Panc1 (cell line): ENCODE data around the gene KCNK2. TPM values are rescaled to one million over a fixed set of nuclear protein-coding genes. Genes with fewer than 3 reads are reported as not detected.

Experiments
- ATAC-seq: fragments of 200-7000 bp; cut with Tn5 transposase; 2 replicates; pipeline ENCODE4 v1.9.1; 2020; ENCODE audit warnings: mild to moderate bottlenecking, moderate library complexity
- Bru-seq: library from RNA; stranded (reverse); fragments of 400-500 nt; gene quantifications from one replicate; lab custom pipeline; 2021; lab: Mats Ljungman, UMichigan
- BruChase-seq, 2 experiments: library from RNA; stranded (reverse); fragments of 400-500 nt; gene quantifications; one replicate each; lab custom pipeline; 2021; lab: Mats Ljungman, UMichigan
- BruUV-seq: library from RNA; stranded (reverse); fragments of 400-500 nt; replicated peaks from 2 replicates; lab custom pipeline; 2021; lab: Mats Ljungman, UMichigan
- CTCF ChIA-PET: fragments of 300-600 bp; sonication (Branson Sonifier 250); formaldehyde crosslinking; loops from one replicate; lab custom pipeline; 2022; ENCODE audit warnings: antibody characterized with exemption; lab: Charles Lee
- POLR2A ChIA-PET: fragments of 300-600 bp; sonication (Branson Sonifier 250); formaldehyde crosslinking; loops from one replicate; lab custom pipeline; 2022; ENCODE audit warnings: antibody characterized with exemption; lab: Charles Lee
- DNase-seq: peaks from one replicate; pipeline ENCODE4 v3.0.0-alpha.2; 2010; ENCODE audit warnings: low read depth, low spot score
- H3K27ac ChIP-seq: 2 replicates; pipeline ENCODE4 v1.5.1; 2011; ENCODE audit warnings: mild to moderate bottlenecking, low read length, inconsistent platforms
- H3K27me3 ChIP-seq: fragments of 200-500 bp; sonication (Bioruptor generic); 2 replicates; pipeline ENCODE4 v1.6.0; 2014; ENCODE audit warnings: low read length, inconsistent platforms; ENCODE audit not compliant: control insufficient read depth, insufficient read depth
- H3K36me3 ChIP-seq: fragments of 200-500 bp; sonication (Bioruptor generic); 2 replicates; pipeline ENCODE4 v1.5.1; 2014; ENCODE audit warnings: inconsistent platforms, mild to moderate bottlenecking, low read length, moderate library complexity; ENCODE audit not compliant: control insufficient read depth, insufficient read depth
- H3K4me1 ChIP-seq: 2 replicates; pipeline ENCODE4 v1.5.1; 2011; ENCODE audit warnings: inconsistent platforms, mild to moderate bottlenecking, low read length, moderate library complexity; ENCODE audit not compliant: control insufficient read depth, insufficient read depth
- H3K4me3 ChIP-seq, 2 experiments: 2 replicates each; pipeline ENCODE4 v1.5.1; 2011 to 2012; ENCODE audit warnings: low read depth in 2 of 2, low read length in 2 of 2, mild to moderate bottlenecking in 2 of 2, inconsistent platforms in 1 of 2, moderate library complexity in 1 of 2
- H3K9me3 ChIP-seq: fragments of 200-500 bp; sonication (Bioruptor generic); 2 replicates; pipeline ENCODE4 v1.5.1; 2014; ENCODE audit warnings: low read depth, mild to moderate bottlenecking, inconsistent platforms, low read length, moderate library complexity; ENCODE audit not compliant: control insufficient read depth, insufficient read depth
- POLR2AphosphoS5 ChIP-seq: IDR thresholded peaks from 2 replicates; pipeline ENCODE4 v1.6.1; 2012; ENCODE audit warnings: mild to moderate bottlenecking, low read depth, low read length, moderate library complexity
- SIN3A ChIP-seq: IDR thresholded peaks from 2 replicates; pipeline ENCODE4 v1.6.1; 2012; ENCODE audit warnings: low read depth, mild to moderate bottlenecking, low read length, moderate library complexity, borderline replicate concordance; ENCODE audit not compliant: insufficient read depth
- TCF7L2 ChIP-seq: IDR thresholded peaks from 2 replicates; pipeline ENCODE4 v1.6.1; 2011; ENCODE audit warnings: mild to moderate bottlenecking, low read depth, low read length, inconsistent platforms
- in situ Hi-C: cut with HindIII; loops from 2 replicates; pipeline ENCODE4 v1.10.0; 2016; ENCODE audit warnings: low sequenced_read_pairs, low pct_unique_long_range_greater_than_20kb
- intact Hi-C: fragments of 100-400 bp; cut with micrococcal nuclease; formaldehyde crosslinking; loops from one replicate; pipeline ENCODE4 v1.10.0; 2022; ENCODE audit not compliant: unreplicated experiment
- long read RNA-seq: library from polyadenylated mRNA; unstranded; transcript quantifications from one replicate; pipeline ENCODE4 v2.0.0, GENCODE V29; 2021; ENCODE audit not compliant: unreplicated experiment
- polyA plus RNA-seq: library from polyadenylated mRNA; unstranded; fragments of >200 nt; gene quantifications from one replicate; pipeline ENCODE4 v1.2.1, GENCODE V29; 2012; ENCODE audit warnings: missing spikeins; ENCODE audit not compliant: insufficient read length
- total RNA-seq: library from RNA; stranded (reverse); gene quantifications from one replicate; pipeline ENCODE4 v1.2.1, GENCODE V29; 2021; ENCODE audit not compliant: unreplicated experiment
- TF ChIP-seq, protein P1 (sequence below), 2 experiments: IDR thresholded peaks; 2 replicates each; pipeline ENCODE4 v1.6.1; 2011 to 2012; ENCODE audit warnings: low read depth in 2 of 2, control low read depth in 1 of 2, low read length in 1 of 2, mild to moderate bottlenecking in 1 of 2, moderate library complexity in 1 of 2; ENCODE audit not compliant: insufficient read depth in 1 of 2
- TF ChIP-seq, protein P2 (sequence below): fragments of 450-650 bp; IDR thresholded peaks from 2 replicates; pipeline ENCODE4 v1.5.1; 2017; ENCODE audit warnings: mild to moderate bottlenecking

KCNK2 gene, protein sequence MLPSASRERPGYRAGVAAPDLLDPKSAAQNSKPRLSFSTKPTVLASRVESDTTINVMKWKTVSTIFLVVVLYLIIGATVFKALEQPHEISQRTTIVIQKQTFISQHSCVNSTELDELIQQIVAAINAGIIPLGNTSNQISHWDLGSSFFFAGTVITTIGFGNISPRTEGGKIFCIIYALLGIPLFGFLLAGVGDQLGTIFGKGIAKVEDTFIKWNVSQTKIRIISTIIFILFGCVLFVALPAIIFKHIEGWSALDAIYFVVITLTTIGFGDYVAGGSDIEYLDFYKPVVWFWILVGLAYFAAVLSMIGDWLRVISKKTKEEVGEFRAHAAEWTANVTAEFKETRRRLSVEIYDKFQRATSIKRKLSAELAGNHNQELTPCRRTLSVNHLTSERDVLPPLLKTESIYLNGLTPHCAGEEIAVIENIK
- total RNA-seq (0.28 TPM), Bru-seq, nascent RNA (percentile 15 among the genes with signal in this experiment), BruChase-seq, experiment 1, labeled RNA remaining after a 2-hour chase (percentile 9 among the genes with signal in this experiment), BruChase-seq, experiment 2, labeled RNA remaining after a 6-hour chase (percentile 8 among the genes with signal in this experiment)
- polyA plus RNA-seq: not detected
- long read RNA-seq: 0 reads

DNA sequence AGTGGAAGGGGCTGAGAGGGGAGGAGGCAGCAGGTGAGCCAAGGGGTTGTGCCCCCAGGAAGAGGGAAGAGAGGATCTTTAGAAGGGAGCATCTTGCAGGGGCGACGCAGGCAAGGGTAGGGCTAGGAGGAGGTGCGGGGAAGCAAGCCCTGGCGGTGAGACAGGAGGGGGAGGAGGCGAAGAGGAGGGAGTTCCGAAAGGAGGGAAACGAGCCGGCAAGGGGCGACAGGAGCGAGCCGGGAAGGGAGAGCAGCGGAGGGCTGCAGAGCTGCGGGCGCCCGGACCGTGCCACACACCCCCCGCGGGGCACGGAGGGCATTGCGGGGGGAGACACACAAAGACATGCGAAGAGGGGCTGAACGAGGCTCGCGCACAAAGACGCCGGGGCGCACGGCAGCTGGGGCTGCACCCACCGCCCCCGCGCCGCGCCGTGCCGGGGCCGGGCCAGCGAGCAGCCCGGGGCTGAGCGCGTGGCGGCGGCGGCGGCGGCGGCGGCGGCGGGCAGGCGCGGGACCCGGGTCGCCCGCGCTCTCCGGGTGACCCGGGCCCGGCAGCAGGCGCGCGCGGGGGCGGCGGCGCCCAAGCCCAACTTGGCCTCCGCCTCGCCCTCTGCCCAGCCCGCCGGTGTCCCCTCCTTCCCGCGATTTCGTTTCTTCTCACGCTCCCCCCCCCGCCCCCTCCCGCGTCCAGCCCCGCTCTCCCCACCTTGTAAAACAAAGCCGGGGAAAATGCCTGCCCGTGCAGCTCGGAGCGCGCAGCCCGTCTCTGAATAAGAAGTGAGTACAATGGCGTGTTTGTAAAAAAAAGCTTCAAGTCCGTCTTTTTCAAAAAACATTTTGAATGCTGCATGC lies at the start of gene KCNK2:
Gene KCNK2 (plus strand): TSS at position 206 of the 851 bp plus-strand sequence. CDS start 649 bp downstream, outside the sequence.
- ChIA-PET POLR2A (interaction anchor here (0.6 kb wide), 1 partner anchor 395 kb away, joined by 15 read pairs; no protein-coding TSS in a partner anchor), CTCF (no interaction called here)
- peak; percentile 77 for ATAC-seq
- in situ Hi-C loops (no loop called here), intact Hi-C loops (no loop called here)
- H3K9me3 ChIP-seq: no peaks in the 10 kb centered on the region
- H3K27ac ChIP-seq: no peak within 1 kb of the TSS
- H3K4me1 ChIP-seq: no peaks in the 10 kb centered on the region; the same call in 1 of the 2 replicates
- peak within 1 kb of the TSS; percentile 37 to 48 for H3K4me3 ChIP-seq
- H3K36me3 ChIP-seq: no peaks in the 10 kb centered on the region
- TF ChIP-seq POLR2AphosphoS5 (no peak), TCF7L2 (no peak), SIN3A (no peak)
- TF ChIP-seq, protein P1, sequence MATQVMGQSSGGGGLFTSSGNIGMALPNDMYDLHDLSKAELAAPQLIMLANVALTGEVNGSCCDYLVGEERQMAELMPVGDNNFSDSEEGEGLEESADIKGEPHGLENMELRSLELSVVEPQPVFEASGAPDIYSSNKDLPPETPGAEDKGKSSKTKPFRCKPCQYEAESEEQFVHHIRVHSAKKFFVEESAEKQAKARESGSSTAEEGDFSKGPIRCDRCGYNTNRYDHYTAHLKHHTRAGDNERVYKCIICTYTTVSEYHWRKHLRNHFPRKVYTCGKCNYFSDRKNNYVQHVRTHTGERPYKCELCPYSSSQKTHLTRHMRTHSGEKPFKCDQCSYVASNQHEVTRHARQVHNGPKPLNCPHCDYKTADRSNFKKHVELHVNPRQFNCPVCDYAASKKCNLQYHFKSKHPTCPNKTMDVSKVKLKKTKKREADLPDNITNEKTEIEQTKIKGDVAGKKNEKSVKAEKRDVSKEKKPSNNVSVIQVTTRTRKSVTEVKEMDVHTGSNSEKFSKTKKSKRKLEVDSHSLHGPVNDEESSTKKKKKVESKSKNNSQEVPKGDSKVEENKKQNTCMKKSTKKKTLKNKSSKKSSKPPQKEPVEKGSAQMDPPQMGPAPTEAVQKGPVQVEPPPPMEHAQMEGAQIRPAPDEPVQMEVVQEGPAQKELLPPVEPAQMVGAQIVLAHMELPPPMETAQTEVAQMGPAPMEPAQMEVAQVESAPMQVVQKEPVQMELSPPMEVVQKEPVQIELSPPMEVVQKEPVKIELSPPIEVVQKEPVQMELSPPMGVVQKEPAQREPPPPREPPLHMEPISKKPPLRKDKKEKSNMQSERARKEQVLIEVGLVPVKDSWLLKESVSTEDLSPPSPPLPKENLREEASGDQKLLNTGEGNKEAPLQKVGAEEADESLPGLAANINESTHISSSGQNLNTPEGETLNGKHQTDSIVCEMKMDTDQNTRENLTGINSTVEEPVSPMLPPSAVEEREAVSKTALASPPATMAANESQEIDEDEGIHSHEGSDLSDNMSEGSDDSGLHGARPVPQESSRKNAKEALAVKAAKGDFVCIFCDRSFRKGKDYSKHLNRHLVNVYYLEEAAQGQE (IDR thresholded peaks at IDR 0.05; ENCODE audit: insufficient read depth in 1 of 2, low read depth in 2 of 2, low read length in 1 of 2): no peak
- TF ChIP-seq, protein P2, sequence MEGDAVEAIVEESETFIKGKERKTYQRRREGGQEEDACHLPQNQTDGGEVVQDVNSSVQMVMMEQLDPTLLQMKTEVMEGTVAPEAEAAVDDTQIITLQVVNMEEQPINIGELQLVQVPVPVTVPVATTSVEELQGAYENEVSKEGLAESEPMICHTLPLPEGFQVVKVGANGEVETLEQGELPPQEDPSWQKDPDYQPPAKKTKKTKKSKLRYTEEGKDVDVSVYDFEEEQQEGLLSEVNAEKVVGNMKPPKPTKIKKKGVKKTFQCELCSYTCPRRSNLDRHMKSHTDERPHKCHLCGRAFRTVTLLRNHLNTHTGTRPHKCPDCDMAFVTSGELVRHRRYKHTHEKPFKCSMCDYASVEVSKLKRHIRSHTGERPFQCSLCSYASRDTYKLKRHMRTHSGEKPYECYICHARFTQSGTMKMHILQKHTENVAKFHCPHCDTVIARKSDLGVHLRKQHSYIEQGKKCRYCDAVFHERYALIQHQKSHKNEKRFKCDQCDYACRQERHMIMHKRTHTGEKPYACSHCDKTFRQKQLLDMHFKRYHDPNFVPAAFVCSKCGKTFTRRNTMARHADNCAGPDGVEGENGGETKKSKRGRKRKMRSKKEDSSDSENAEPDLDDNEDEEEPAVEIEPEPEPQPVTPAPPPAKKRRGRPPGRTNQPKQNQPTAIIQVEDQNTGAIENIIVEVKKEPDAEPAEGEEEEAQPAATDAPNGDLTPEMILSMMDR: no peak
- H3K27me3 ChIP-seq: peaks cover 57% of the 10 kb centered on the region
- DNase-seq: no peak
- no TSS peak for BruUV-seq

DNA sequence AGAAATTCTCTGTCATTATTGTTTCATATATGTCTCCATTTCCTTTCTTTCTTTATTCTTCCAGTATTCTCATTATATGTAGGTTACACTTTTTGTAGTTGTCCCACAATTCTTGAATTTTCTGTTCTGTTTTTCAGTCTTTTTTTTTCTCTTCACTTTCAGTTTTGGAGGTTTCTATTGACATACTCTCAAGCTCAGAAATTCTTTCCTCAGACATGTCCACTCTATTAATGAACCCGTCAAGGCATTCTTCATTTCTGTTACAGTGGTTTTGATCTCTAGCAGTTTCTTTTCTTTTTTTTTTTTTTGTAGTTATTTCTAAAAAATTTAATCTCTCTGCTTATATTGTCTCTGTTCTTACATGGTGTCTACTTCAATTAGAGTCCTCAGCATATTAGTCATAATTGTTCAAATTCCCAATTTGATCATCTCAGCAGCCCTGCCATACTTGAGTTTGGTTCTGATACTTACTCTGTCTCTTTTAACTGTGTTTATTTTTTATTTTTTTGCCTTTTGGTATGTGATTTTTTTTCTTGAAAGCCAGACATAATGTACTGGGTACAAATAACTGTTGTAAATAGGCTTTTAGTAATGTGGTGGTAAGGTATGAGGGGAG lies 49.5 kb upstream of the KCNK2 start:
- H3K4me3 ChIP-seq: no peak overlapping the region
- ChIA-PET CTCF (interaction anchor here (0.7 kb wide), 1 partner anchor 256 kb away, joined by 5 read pairs; no protein-coding TSS in a partner anchor), POLR2A (no interaction called here)
- H3K36me3 ChIP-seq: no peaks in the 10 kb centered on the region
- in situ Hi-C loops (no loop called here), intact Hi-C loops (no loop called here)
- BruUV-seq: no TSS peak
- H3K27me3 ChIP-seq: no peaks in the 10 kb centered on the region
- H3K4me1 ChIP-seq: no peaks in the 10 kb centered on the region
- no peak overlapping the region for H3K27ac ChIP-seq
- DNase-seq: no peak
- H3K9me3 ChIP-seq: no peaks in the 10 kb centered on the region
- ATAC-seq: no peak
- no peak for TF ChIP-seq SIN3A
- no peak for TF ChIP-seq TCF7L2
- TF ChIP-seq, protein P1 (IDR thresholded peaks at IDR 0.05; ENCODE audit: insufficient read depth in 1 of 2, low read depth in 2 of 2, low read length in 1 of 2): no peak
- TF ChIP-seq, protein P2: no peak
- no peak for TF ChIP-seq POLR2AphosphoS5
